H1 (cell line): Measurements from ENCODE around the gene ZXDC. TPM values are rescaled to one million over a fixed set of nuclear protein-coding genes. Genes with fewer than 3 reads are reported as not detected.
A peak's percentile ranks its signal among the peaks of the same experiment; 100 is the strongest.

Experiments
- CTCF ChIA-PET: fragments of 300-600 bp; sonication (Branson Sonifier 250); formaldehyde crosslinking; loops from one replicate; lab custom pipeline; 2021; ENCODE audit not compliant: partially characterized antibody; lab: Charles Lee
- POLR2A ChIA-PET: fragments of 300-600 bp; sonication (Branson Sonifier 250); formaldehyde crosslinking; loops from one replicate; lab custom pipeline; 2021; ENCODE audit warnings: inconsistent platforms; ENCODE audit not compliant: partially characterized antibody; lab: Charles Lee
- DNase-seq, 2 experiments: peaks; one replicate each; pipeline versions ENCODE4 v3.0.0 to v3.0.0-alpha.2; 2010 to 2022; ENCODE audit warnings: low spot score in 2 of 2, low read depth in 1 of 2, mixed read lengths in 1 of 2
- FAIRE-seq: peaks from 2 replicates; lab custom pipeline; 2011; peaks lifted over from hg19 to GRCh38; lab: Jason Lieb, UNC
- H2AFZ ChIP-seq: 2 replicates; pipeline ENCODE4 v1.8.1; 2012; ENCODE audit warnings: low read length, inconsistent platforms
- H2AK5ac ChIP-seq: 2 replicates; pipeline ENCODE4 v1.6.1; 2013; ENCODE audit warnings: low read depth, low read length
- H2BK120ac ChIP-seq: replicated peaks from 2 replicates; pipeline ENCODE3; 2013; ENCODE audit warnings: low read depth, low read length, inconsistent platforms
- H2BK12ac ChIP-seq: 2 replicates; pipeline ENCODE4 v1.6.1; 2013; ENCODE audit warnings: low read depth, low read length
- H2BK15ac ChIP-seq: 2 replicates; pipeline ENCODE4 v1.6.1; 2013; ENCODE audit warnings: low read length
- H2BK20ac ChIP-seq: 2 replicates; pipeline ENCODE4 v1.6.1; 2013; ENCODE audit warnings: low read length
- H2BK5ac ChIP-seq: 2 replicates; pipeline ENCODE4 v1.6.1; 2013; ENCODE audit warnings: low read depth, low read length
- H3K14ac ChIP-seq: 2 replicates; pipeline ENCODE4 v1.6.1; 2013; ENCODE audit warnings: inconsistent platforms; ENCODE audit not compliant: insufficient read length
- H3K18ac ChIP-seq: 2 replicates; pipeline ENCODE4 v1.6.1; 2013; ENCODE audit warnings: low read length; ENCODE audit errors: extremely low read depth
- H3K23ac ChIP-seq: 2 replicates; pipeline ENCODE4 v1.6.1; 2013; ENCODE audit warnings: inconsistent platforms; ENCODE audit not compliant: insufficient read length
- H3K23me2 ChIP-seq: 2 replicates; pipeline ENCODE4 v1.6.1; 2013; ENCODE audit warnings: low read depth, low read length
- H3K27ac ChIP-seq: 2 replicates; pipeline ENCODE4 v1.6.1; 2011; ENCODE audit warnings: low read depth, low read length, inconsistent platforms
- H3K27me3 ChIP-seq, 4 experiments: replicated peaks in 1 of 4; 1 replicate in 1 of 4; 2 replicates in 3 of 4; pipeline versions ENCODE4 v1.6.1 to v1.8.1; 2011 to 2013; ENCODE audit warnings: low read length in 3 of 4, mild to moderate bottlenecking in 3 of 4, inconsistent platforms in 2 of 4, mixed read lengths in 2 of 4, moderate library complexity in 1 of 4; ENCODE audit not compliant: control insufficient read depth in 3 of 4, insufficient read depth in 3 of 4; ENCODE audit errors: extremely low read depth in 1 of 4
- H3K36me3 ChIP-seq, 4 experiments: 2 replicates each; pipeline versions ENCODE4 v1.6.1 to v1.8.1; 2011 to 2013; ENCODE audit warnings: mild to moderate bottlenecking in 4 of 4, low read length in 3 of 4, moderate library complexity in 2 of 4, control low read depth in 1 of 4, inconsistent platforms in 1 of 4; ENCODE audit not compliant: insufficient read depth in 4 of 4, control insufficient read depth in 2 of 4
- H3K4ac ChIP-seq: replicated peaks from 2 replicates; pipeline ENCODE3; 2013; ENCODE audit warnings: low read length, low read depth, mixed read lengths, inconsistent platforms; ENCODE audit not compliant: insufficient read length
- H3K4me1 ChIP-seq, 4 experiments: replicated peaks in 1 of 4; 1 replicate in 1 of 4; 2 replicates in 3 of 4; pipeline versions ENCODE4 v1.6.1 to v1.8.1; 2011 to 2013; ENCODE audit warnings: low read length in 3 of 4, inconsistent platforms in 2 of 4, mixed read lengths in 1 of 4; ENCODE audit not compliant: insufficient read depth in 4 of 4, control insufficient read depth in 3 of 4
- H3K4me2 ChIP-seq, 2 experiments: 2 replicates each; pipeline versions ENCODE4 v1.6.1 to v1.8.1; 2011 to 2013; ENCODE audit warnings: low read depth in 2 of 2, low read length in 2 of 2, control low read depth in 1 of 2, inconsistent platforms in 1 of 2, mild to moderate bottlenecking in 1 of 2; ENCODE audit not compliant: insufficient read depth in 1 of 2
- H3K4me3 ChIP-seq, 4 experiments: fragments of 200-600, 300-600 bp in 1 of 4; sonication (generic), shearing (Covaris generic), sonication (Bioruptor Twin) in 1 of 4; 2 replicates each; pipeline versions ENCODE4 v1.5.1 to v1.8.1; 2011 to 2016; ENCODE audit warnings: low read length in 4 of 4, low read depth in 3 of 4, control low read depth in 2 of 4, inconsistent platforms in 2 of 4, mild to moderate bottlenecking in 2 of 4, mixed read lengths in 1 of 4, moderate library complexity in 1 of 4; ENCODE audit not compliant: insufficient read depth in 2 of 4; ENCODE audit errors: extremely low read depth in 1 of 4
- H3K56ac ChIP-seq: replicated peaks from 2 replicates; pipeline ENCODE3; 2013; ENCODE audit warnings: low read depth, mild to moderate bottlenecking, mixed read lengths, low read length, inconsistent platforms; ENCODE audit not compliant: insufficient read length
- H3K79me1 ChIP-seq: 2 replicates; pipeline ENCODE4 v1.6.1; 2013; ENCODE audit warnings: low read depth, low read length, control low read depth
- H3K79me2 ChIP-seq, 2 experiments: 2 replicates each; pipeline versions ENCODE4 v1.6.1 to v1.8.1; 2012 to 2013; ENCODE audit warnings: low read length in 2 of 2, mild to moderate bottlenecking in 2 of 2, inconsistent platforms in 1 of 2; ENCODE audit not compliant: insufficient read depth in 2 of 2, control insufficient read depth in 1 of 2
- H3K9ac ChIP-seq, 4 experiments: replicated peaks in 1 of 4; 1 replicate in 1 of 4; 2 replicates in 3 of 4; pipeline versions ENCODE4 v1.6.1 to v1.8.1; 2011 to 2013; ENCODE audit warnings: low read depth in 3 of 4, low read length in 3 of 4, control low read depth in 2 of 4, mild to moderate bottlenecking in 2 of 4, moderate library complexity in 2 of 4, inconsistent platforms in 1 of 4; ENCODE audit errors: extremely low read depth in 1 of 4
- H3K9me3 ChIP-seq, 2 experiments: 2 replicates each; pipeline versions ENCODE4 v1.6.1 to v1.8.1; 2012 to 2013; ENCODE audit warnings: mild to moderate bottlenecking in 2 of 2, moderate library complexity in 2 of 2, control low read depth in 1 of 2, inconsistent platforms in 1 of 2, low read depth in 1 of 2, low read length in 1 of 2, mixed read lengths in 1 of 2; ENCODE audit not compliant: insufficient read depth in 2 of 2
- H4K20me1 ChIP-seq, 2 experiments: replicated peaks in 1 of 2; 2 replicates each; pipeline versions ENCODE3 to v1.8.1; 2011 to 2013; ENCODE audit warnings: inconsistent platforms in 2 of 2, low read length in 2 of 2, mild to moderate bottlenecking in 1 of 2; ENCODE audit not compliant: insufficient read depth in 2 of 2, control insufficient read depth in 1 of 2
- H4K5ac ChIP-seq: 2 replicates; pipeline ENCODE4 v1.6.1; 2013; ENCODE audit warnings: low read length, low read depth, mixed read lengths, inconsistent platforms; ENCODE audit not compliant: insufficient read length
- H4K8ac ChIP-seq: 2 replicates; pipeline ENCODE4 v1.8.0; 2013; ENCODE audit warnings: mild to moderate bottlenecking, moderate library complexity, low read length, inconsistent platforms; ENCODE audit not compliant: insufficient read depth; ENCODE audit errors: extremely low read depth
- H4K91ac ChIP-seq: replicated peaks from 2 replicates; pipeline ENCODE3; 2013; ENCODE audit warnings: low read length, mixed read lengths, inconsistent platforms; ENCODE audit not compliant: insufficient read length
- BCL11A ChIP-seq, 2 experiments: IDR thresholded peaks; one replicate each; pipeline ENCODE4 v1.6.1; 2011; ENCODE audit warnings: low read depth in 2 of 2, low read length in 2 of 2, mild to moderate bottlenecking in 2 of 2
- CTBP2 ChIP-seq: IDR thresholded peaks from 2 replicates; pipeline ENCODE4 v1.7.0; 2011; ENCODE audit warnings: borderline replicate concordance, mild to moderate bottlenecking, moderate library complexity, mixed read lengths, low read length; ENCODE audit not compliant: insufficient read depth, insufficient read length
- EZH2 ChIP-seq: fragments of 200-600 bp; sonication (generic); IDR thresholded peaks from 2 replicates; pipeline ENCODE4 v1.7.1; 2012; ENCODE audit warnings: low read depth, mild to moderate bottlenecking, moderate library complexity, low read length, inconsistent platforms; ENCODE audit not compliant: severe bottlenecking
- FOSL1 ChIP-seq: IDR thresholded peaks from 2 replicates; pipeline ENCODE4 v1.6.1; 2011; ENCODE audit warnings: mild to moderate bottlenecking, low read depth, low read length, moderate library complexity; ENCODE audit not compliant: insufficient read depth
- KDM1A ChIP-seq: fragments of 200-600, 300-600 bp; sonication (generic); IDR thresholded peaks from 2 replicates; pipeline ENCODE4 v1.7.1; 2016; ENCODE audit warnings: mild to moderate bottlenecking, low read length, borderline replicate concordance
- KDM5A ChIP-seq: fragments of 200-600 bp; IDR thresholded peaks from 2 replicates; pipeline ENCODE4 v1.7.1; 2012; ENCODE audit warnings: mild to moderate bottlenecking, low read length, inconsistent platforms, mixed read lengths
- NANOG ChIP-seq: IDR thresholded peaks from 2 replicates; pipeline ENCODE4 v1.6.1; 2011; ENCODE audit warnings: low read length, low read depth, mild to moderate bottlenecking, inconsistent platforms; ENCODE audit not compliant: insufficient read depth, poor library complexity, severe bottlenecking
- SAP30 ChIP-seq: fragments of 300-600 bp; sonication (generic); IDR thresholded peaks from 2 replicates; pipeline ENCODE4 v1.7.1; 2012; ENCODE audit warnings: low read length, moderate library complexity, mild to moderate bottlenecking, inconsistent platforms; ENCODE audit not compliant: insufficient read depth, insufficient replicate concordance
- SIRT6 ChIP-seq: IDR thresholded peaks from one replicate; pipeline ENCODE4 v1.7.1; 2012; ENCODE audit warnings: low read length, inconsistent platforms
- SP4 ChIP-seq: IDR thresholded peaks from 2 replicates; pipeline ENCODE4 v1.6.1; 2012; ENCODE audit warnings: low read length, inconsistent platforms
- TBP ChIP-seq: IDR thresholded peaks from 2 replicates; pipeline ENCODE4 v1.6.1; 2011; ENCODE audit warnings: low read depth, low read length, improper control_type of control experiment
- TEAD4 ChIP-seq: IDR thresholded peaks from 2 replicates; pipeline ENCODE4 v1.6.1; 2012; ENCODE audit warnings: low read depth, low read length, inconsistent platforms, mixed read lengths
- WGBS, 2 experiments: shearing (Covaris generic) in 1 of 2; methylation state at CpG; one replicate each; pipeline versions ENCODE4 v1.1.6 to v1.1.7; 2013 to 2015; ENCODE audit warnings: low lambda C conversion rate in 2 of 2, mixed read lengths in 2 of 2, inconsistent platforms in 1 of 2, low coverage in 1 of 2, missing lambda C conversion rate in 1 of 2; ENCODE audit not compliant: insufficient replicate concordance in 2 of 2, insufficient coverage in 1 of 2, insufficient read length in 1 of 2; ENCODE audit errors: extremely low coverage in 1 of 2, missing lambda C conversion rate in 1 of 2; 5-methylcytosine and 5-hydroxymethylcytosine counted together
- polyA plus RNA-seq, 7 experiments: library from polyadenylated mRNA; depleted of rRNA in 3 of 7; stranded (reverse) in 5 of 7; unstranded in 2 of 7; fragments of >200 nt in 5 of 7; fragments of 200-250 nt in 2 of 7; gene quantifications; 1 replicate in 5 of 7; 2 replicates in 1 of 7; 4 replicates in 1 of 7; pipeline versions ENCODE4 v1.2.1 to v1.2.3, GENCODE V29; 2011 to 2013; ENCODE audit warnings: missing spikeins in 2 of 7, mixed read lengths in 2 of 7
- total RNA-seq: library from RNA; stranded (reverse); fragmentation: NEBNext Ultra II Directional; extraction: Animal tissue kit (Norgen Biotek cat#: 25700); gene quantifications from 2 replicates; pipeline ENCODE4 v1.2.1, GENCODE V29; 2021

Gene ZXDC
- total and polyA plus RNA-seq, 2 of the 8 experiments (the other 6 are each of a cell fraction or from before 2014, with no cell fraction given): 12.7 to 24.3 TPM

DNA sequence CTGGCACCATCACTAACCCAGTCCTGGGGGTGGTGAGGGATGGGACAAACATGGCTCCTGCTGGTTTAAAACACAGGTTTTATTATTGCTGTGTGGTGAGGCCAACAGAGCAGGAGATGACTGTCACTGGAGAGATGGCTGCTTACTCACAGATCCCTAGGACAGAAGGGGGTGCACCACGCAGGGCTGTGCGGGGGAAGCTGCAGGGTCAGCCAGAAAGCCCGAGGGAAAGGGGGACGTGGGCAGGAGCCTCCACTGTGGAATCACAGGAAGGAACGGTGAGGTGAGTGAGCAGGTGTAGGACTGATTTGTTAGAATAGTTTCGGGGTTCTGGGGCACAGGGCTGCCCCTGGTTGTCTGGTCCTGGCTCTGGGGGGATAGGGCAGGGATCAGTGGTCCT, 73.5 kb downstream of the ZXDC start:
- H2BK15ac ChIP-seq: 0 out of 2 replicates have a peak overlapping the region, but pooled peaks have one; percentile 92
- peak overlapping the region; percentile 60; the same call in 1 of the 2 replicates for H2BK12ac ChIP-seq
- H2AFZ ChIP-seq: no peak overlapping the region
- H3K23me2 ChIP-seq: no peaks in the 10 kb centered on the region
- H3K79me1 ChIP-seq: no peaks in the 10 kb centered on the region
- no peak overlapping the region for H2BK120ac ChIP-seq
- H2AK5ac ChIP-seq: no peak overlapping the region
- no peak overlapping the region for H3K4ac ChIP-seq
- FAIRE-seq: no peak
- no peak for DNase-seq
- no peak overlapping the region for H4K5ac ChIP-seq
- H3K4me2 ChIP-seq: no peak overlapping the region
- 88% methylated on average over 5 of the region's 6 CpGs; no CpG with 5 or more reads in 1 of the 2 experiments for WGBS, 2 experiments
- TF ChIP-seq TBP: no peak
- no peak for TF ChIP-seq KDM1A
- TF ChIP-seq EZH2: no peak
- no peak for TF ChIP-seq SAP30
- TF ChIP-seq CTBP2: no peak
- TF ChIP-seq KDM5A: no peak
- no peak for TF ChIP-seq BCL11A (IDR thresholded peaks at IDR 0.05; ENCODE audit: low read depth in 2 of 2, low read length in 2 of 2)
- TF ChIP-seq SP4: no peak
- TF ChIP-seq FOSL1: no peak
- TF ChIP-seq SIRT6: no peak
- no peak for TF ChIP-seq NANOG
- no peak for TF ChIP-seq TEAD4
- no peaks in the 10 kb centered on the region for H3K36me3 ChIP-seq
- 0 out of 2 replicates have a peak overlapping the region, but pooled peaks have one; percentile 32 for H2BK20ac ChIP-seq
- ChIA-PET CTCF (interaction anchor here (0.6 to 1.0 kb wide), 2 partner anchors 39 to 69 kb away, joined by 3 read pairs; no protein-coding TSS in a partner anchor), POLR2A (no interaction called here)
- peaks cover 0 to 15% (median 0%) of the 10 kb centered on the region in 4 experiments; a peak in 2 of 7 replicates for H3K4me1 ChIP-seq
- no peak overlapping the region for H3K23ac ChIP-seq
- no peak overlapping the region for H3K4me3 ChIP-seq
- no peaks in the 10 kb centered on the region for H4K20me1 ChIP-seq
- 0 out of 7 replicates have a peak, but pooled peaks cover 0 to 1% (median 0%) of the 10 kb centered on the region in 4 experiments for H3K27me3 ChIP-seq
- no peaks in the 10 kb centered on the region for H3K9me3 ChIP-seq
- no peak overlapping the region; the same call in 1 of the 2 replicates for H4K8ac ChIP-seq
- H2BK5ac ChIP-seq: no peak overlapping the region; the same call in 1 of the 2 replicates
- no peak overlapping the region for H4K91ac ChIP-seq
- H3K27ac ChIP-seq: no peak overlapping the region
- peak overlapping the region; percentile 32; the same call in 1 of the 2 replicates for H3K18ac ChIP-seq
- H3K14ac ChIP-seq: no peak overlapping the region
- no peaks in the 10 kb centered on the region for H3K79me2 ChIP-seq
- H3K9ac ChIP-seq: no peak overlapping the region
- no peak overlapping the region for H3K56ac ChIP-seq
